Liver (tissue), 9 donors: ENCODE data around the gene ACOT13. TPM values are rescaled to one million over a fixed set of nuclear protein-coding genes. Genes with fewer than 3 reads are reported as not detected.

Source experiments
- DNase-seq: peaks from one replicate; pipeline ENCODE4 v3.0.0-alpha.2; 2017; ENCODE audit warnings: low spot score
- H3K27ac ChIP-seq, 2 donors: one replicate each; pipeline ENCODE4 v1.7.0; 2013; ENCODE audit warnings: inconsistent platforms in 2 of 2, low read length in 2 of 2, control low read depth in 1 of 2, low read depth in 1 of 2, mild to moderate bottlenecking in 1 of 2
- H3K27me3 ChIP-seq, 4 donors: one replicate each; pipeline versions ENCODE4 v1.6.1 to v1.7.0; 2013; ENCODE audit warnings: low read length in 3 of 4, inconsistent platforms in 1 of 4, mild to moderate bottlenecking in 1 of 4, moderate library complexity in 1 of 4; ENCODE audit not compliant: control insufficient read depth in 4 of 4, insufficient read depth in 4 of 4
- H3K36me3 ChIP-seq, 4 donors: one replicate each; pipeline versions ENCODE4 v1.6.1 to v1.7.0; 2013; ENCODE audit warnings: low read length in 3 of 4, mild to moderate bottlenecking in 3 of 4, low read depth in 1 of 4, moderate library complexity in 1 of 4; ENCODE audit not compliant: control insufficient read depth in 4 of 4, insufficient read depth in 3 of 4
- H3K4me1 ChIP-seq, 4 donors: one replicate each; pipeline versions ENCODE4 v1.6.1 to v1.7.0; 2013; ENCODE audit warnings: low read length in 3 of 4, mild to moderate bottlenecking in 3 of 4, moderate library complexity in 1 of 4; ENCODE audit not compliant: control insufficient read depth in 4 of 4, insufficient read depth in 4 of 4
- H3K4me3 ChIP-seq, 3 donors: one replicate each; pipeline versions ENCODE4 v1.6.1 to v1.7.0; 2013; ENCODE audit warnings: low read length in 3 of 3, control low read depth in 1 of 3, low read depth in 1 of 3, mild to moderate bottlenecking in 1 of 3
- H3K9ac ChIP-seq, 2 donors: one replicate each; pipeline ENCODE4 v1.7.0; 2013; ENCODE audit warnings: low read length in 2 of 2, mild to moderate bottlenecking in 2 of 2, moderate library complexity in 2 of 2, control low read depth in 1 of 2, low read depth in 1 of 2
- H3K9me3 ChIP-seq, 4 donors: one replicate each; pipeline versions ENCODE4 v1.6.1 to v1.7.0; 2013; ENCODE audit warnings: low read length in 3 of 4; ENCODE audit not compliant: control insufficient read depth in 4 of 4
- CTCF ChIP-seq: fragments of 150-350 bp; IDR thresholded peaks from 2 replicates; pipeline ENCODE4 v1.5.1; 2017; ENCODE audit warnings: improper control_type of control experiment, low read depth, low read length; ENCODE audit not compliant: missing input control
- EGR1 ChIP-seq, 2 donors: IDR thresholded peaks; 2 replicates each; pipeline ENCODE4 v1.6.1; 2016 to 2018; ENCODE audit warnings: antibody characterized with exemption in 2 of 2, low read depth in 2 of 2
- FOXA1 ChIP-seq: IDR thresholded peaks from 2 replicates; pipeline ENCODE4 v1.6.1; 2016; ENCODE audit warnings: antibody characterized with exemption
- HNF4A ChIP-seq, 2 donors: conservative IDR thresholded peaks; 2 replicates each; pipeline ENCODE4 v1.6.1; 2016; ENCODE audit warnings: antibody characterized with exemption in 2 of 2, mild to moderate bottlenecking in 2 of 2
- HNF4G ChIP-seq: IDR thresholded peaks from 2 replicates; pipeline ENCODE4 v1.6.1; 2016; ENCODE audit warnings: antibody characterized with exemption
- JUND ChIP-seq, 2 donors: IDR thresholded peaks; 2 replicates each; pipeline ENCODE4 v1.6.1; 2016; ENCODE audit warnings: antibody characterized with exemption in 2 of 2
- MAX ChIP-seq: IDR thresholded peaks from 2 replicates; pipeline ENCODE4 v1.6.1; 2016; ENCODE audit warnings: antibody characterized with exemption
- RAD21 ChIP-seq, 2 donors: IDR thresholded peaks; 2 replicates each; pipeline ENCODE4 v1.6.1; 2016; ENCODE audit warnings: antibody characterized with exemption in 2 of 2, mild to moderate bottlenecking in 2 of 2
- RXRA ChIP-seq, 2 donors: IDR thresholded peaks; 2 replicates each; pipeline ENCODE4 v1.6.1; 2017 to 2018; ENCODE audit warnings: antibody characterized with exemption in 2 of 2, mild to moderate bottlenecking in 1 of 2
- SP1 ChIP-seq: IDR thresholded peaks from 2 replicates; pipeline ENCODE4 v1.6.1; 2018; ENCODE audit warnings: antibody characterized with exemption, mild to moderate bottlenecking
- TAF1 ChIP-seq: conservative IDR thresholded peaks from 2 replicates; pipeline ENCODE4 v1.6.1; 2016; ENCODE audit warnings: antibody characterized with exemption, mild to moderate bottlenecking
- WGBS: extraction: QIAGEN DNeasy Blood & Tissue Kit; methylation state at CpG from one replicate; pipeline ENCODE4 v1.1.7; 2013; 5-methylcytosine and 5-hydroxymethylcytosine counted together
- polyA plus RNA-seq, 2 donors: library from polyadenylated mRNA; stranded (reverse) in 1 of 2; unstranded in 1 of 2; fragments of 200-250 nt in 1 of 2; fragments of >200 nt in 1 of 2; fragmentation: Nextera tagmentation in 1 of 2; extraction: Ambion mirVana in 1 of 2; gene quantifications; one replicate each; pipeline versions ENCODE4 v1.2.1 to v1.2.3, GENCODE V29; 2013 to 2015
- total RNA-seq, 2 donors: library from RNA; depleted of rRNA; stranded (reverse); fragments of >200 nt; gene quantifications; one replicate each; pipeline ENCODE4 v1.2.3, GENCODE V29; 2014
- TF ChIP-seq, protein P1 (sequence below): IDR thresholded peaks from 2 replicates; pipeline ENCODE4 v1.6.1; 2016; ENCODE audit warnings: antibody characterized with exemption
- TF ChIP-seq, protein P2 (sequence below): IDR thresholded peaks from 2 replicates; pipeline ENCODE4 v1.6.1; 2016; ENCODE audit warnings: antibody characterized with exemption
- donor health status: healthy.
- donor health status: healthy.
- donor health status: healthy.
- donor health status: healthy.
- donor health status: healthy.

ACOT13 gene
- total and polyA plus RNA-seq, 4 donors: 9.9 to 90.0 (median 21.3) TPM

- H3K9me3 ChIP-seq: no peaks in the 10 kb centered on the region
- no peak overlapping the region for H3K27ac ChIP-seq
- H3K9ac ChIP-seq: no peak overlapping the region
- H3K27me3 ChIP-seq: no peaks in the 10 kb centered on the region
- no peak overlapping the region for H3K4me3 ChIP-seq
- H3K4me1 ChIP-seq: peaks cover 5 to 35% (median 31%) of the 10 kb centered on the region in 4 donors
- no peak for TF ChIP-seq SP1
- no peak for TF ChIP-seq CTCF
- TF ChIP-seq RXRA (IDR thresholded peaks at IDR 0.05): no peak
- TF ChIP-seq, protein P1, sequence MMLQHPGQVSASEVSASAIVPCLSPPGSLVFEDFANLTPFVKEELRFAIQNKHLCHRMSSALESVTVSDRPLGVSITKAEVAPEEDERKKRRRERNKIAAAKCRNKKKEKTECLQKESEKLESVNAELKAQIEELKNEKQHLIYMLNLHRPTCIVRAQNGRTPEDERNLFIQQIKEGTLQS: no peak
- no peak for TF ChIP-seq JUND (IDR thresholded peaks at IDR 0.05)
- TF ChIP-seq EGR1 (IDR thresholded peaks at IDR 0.05; ENCODE audit: low read depth in 2 of 2): no peak
- no peak for TF ChIP-seq TAF1
- H3K36me3 ChIP-seq: peaks cover 0 to 4% (median 1%) of the 10 kb centered on the region in 4 donors
- DNase-seq: no peak
- 88% methylated on average over 10 of the region's 10 CpGs for WGBS
These were observed 4.6 kb upstream of the ACOT13 start for GRCh38 chr6:24662236-24662635.

DNA sequence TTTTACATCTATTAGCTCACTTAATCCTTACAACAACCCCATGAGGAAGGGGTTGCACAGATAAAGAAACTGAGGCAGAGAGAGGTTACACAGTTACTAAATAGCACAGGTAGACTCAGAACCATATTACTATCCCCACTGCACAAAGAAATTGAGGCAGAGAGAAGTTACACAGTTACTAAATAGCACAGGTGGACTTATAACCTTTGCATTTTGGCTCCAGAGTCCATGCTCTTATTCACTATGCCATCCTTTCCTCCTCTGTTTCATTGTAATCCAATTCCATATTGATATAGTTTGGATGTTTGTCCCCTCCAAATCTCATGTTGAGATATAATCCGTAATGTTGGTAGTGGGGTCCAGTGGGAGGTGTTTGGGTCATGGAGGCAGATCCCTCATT, 3.7 kb upstream of the ACOT13 start:
- WGBS: 89% methylated on average over 1 of the region's 1 CpG
- Histone ChIP-seq H3K9me3 (no peaks in the 10 kb centered on the region), H3K36me3 (peaks cover 0 to 4% (median 1%) of the 10 kb centered on the region in 4 donors), H3K27ac (no peak overlapping the region), H3K9ac (no peak overlapping the region), H3K27me3 (no peaks in the 10 kb centered on the region), H3K4me1 (peaks cover 6 to 43% (median 31%) of the 10 kb centered on the region in 4 donors), H3K4me3 (no peak overlapping the region)
- TF ChIP-seq TAF1 (no peak), HNF4A (conservative IDR thresholded peaks at IDR 0.05) (peak; percentile 87 to 96), RXRA (IDR thresholded peaks at IDR 0.05) (peak in 1 of 2 donors; percentile 38), SP1 (peak; percentile 41), MAX (no peak), FOXA1 (no peak), HNF4G (peak; percentile 84), RAD21 (IDR thresholded peaks at IDR 0.05) (peak in 1 of 2 donors; percentile 8)
- TF ChIP-seq, protein P2, sequence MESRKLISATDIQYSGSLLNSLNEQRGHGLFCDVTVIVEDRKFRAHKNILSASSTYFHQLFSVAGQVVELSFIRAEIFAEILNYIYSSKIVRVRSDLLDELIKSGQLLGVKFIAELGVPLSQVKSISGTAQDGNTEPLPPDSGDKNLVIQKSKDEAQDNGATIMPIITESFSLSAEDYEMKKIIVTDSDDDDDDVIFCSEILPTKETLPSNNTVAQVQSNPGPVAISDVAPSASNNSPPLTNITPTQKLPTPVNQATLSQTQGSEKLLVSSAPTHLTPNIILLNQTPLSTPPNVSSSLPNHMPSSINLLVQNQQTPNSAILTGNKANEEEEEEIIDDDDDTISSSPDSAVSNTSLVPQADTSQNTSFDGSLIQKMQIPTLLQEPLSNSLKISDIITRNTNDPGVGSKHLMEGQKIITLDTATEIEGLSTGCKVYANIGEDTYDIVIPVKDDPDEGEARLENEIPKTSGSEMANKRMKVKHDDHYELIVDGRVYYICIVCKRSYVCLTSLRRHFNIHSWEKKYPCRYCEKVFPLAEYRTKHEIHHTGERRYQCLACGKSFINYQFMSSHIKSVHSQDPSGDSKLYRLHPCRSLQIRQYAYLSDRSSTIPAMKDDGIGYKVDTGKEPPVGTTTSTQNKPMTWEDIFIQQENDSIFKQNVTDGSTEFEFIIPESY: no peak
- no peak for DNase-seq
